Measurements from ENCODE around the gene OCIAD2.
"Not testable (repeated sequence)": the region's sequence is repeated elsewhere in the genome, so short reads cannot be mapped to it uniquely, and the experiment has no call there.

The OCIAD2 gene, protein sequence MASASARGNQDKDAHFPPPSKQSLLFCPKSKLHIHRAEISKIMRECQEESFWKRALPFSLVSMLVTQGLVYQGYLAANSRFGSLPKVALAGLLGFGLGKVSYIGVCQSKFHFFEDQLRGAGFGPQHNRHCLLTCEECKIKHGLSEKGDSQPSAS

DNA sequence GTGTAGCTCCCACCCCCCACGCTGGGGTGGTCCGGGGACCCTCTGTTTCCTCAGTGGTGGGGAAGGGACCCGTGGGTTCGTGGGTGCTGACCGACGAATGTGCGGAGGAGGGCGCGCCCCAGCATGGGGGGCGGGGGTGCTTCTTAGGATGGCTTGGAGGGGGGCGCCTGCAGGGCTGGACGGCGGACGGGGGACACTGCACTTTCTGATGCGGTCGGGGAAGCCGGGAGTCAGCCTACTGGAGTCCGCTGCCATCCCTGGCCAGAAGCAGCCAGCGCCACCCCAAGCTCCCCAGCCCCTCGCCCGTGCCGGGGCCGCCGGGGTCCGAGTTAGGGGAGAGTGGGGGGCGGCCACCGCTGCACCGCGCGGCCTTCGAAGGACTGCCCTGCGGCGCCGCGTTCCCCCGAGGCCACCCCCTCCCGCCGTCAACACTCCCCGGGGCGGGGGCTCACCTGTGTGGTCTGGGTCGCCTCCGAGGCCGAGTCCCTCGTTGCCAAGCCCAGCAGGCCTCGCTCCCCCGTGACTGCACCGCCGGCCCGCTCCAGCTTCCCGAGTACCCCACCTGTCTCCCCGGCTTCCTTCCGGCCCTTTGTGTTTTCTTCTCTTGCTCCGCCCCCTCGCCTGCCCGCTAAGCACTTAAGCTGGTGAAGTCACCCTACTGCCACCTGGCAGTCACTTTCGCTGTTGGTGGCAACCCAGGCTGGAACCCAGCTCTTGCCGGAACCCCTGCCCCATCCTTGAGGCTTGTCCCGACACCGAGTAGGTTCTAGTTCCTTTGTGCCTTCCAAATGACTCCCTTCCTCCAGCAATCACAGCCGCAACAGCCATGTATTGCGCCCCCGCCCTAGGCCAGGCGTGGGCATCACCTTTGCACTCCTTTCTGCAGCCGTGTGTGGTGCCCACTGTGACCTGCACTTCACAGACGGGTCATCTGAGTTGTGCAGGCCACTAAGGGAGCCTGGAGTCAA lies at the start of gene OCIAD2:
OCIAD2 (minus strand) TSS at position 569 of the 968 bp plus-strand sequence. CDS start 2,225 bp downstream, outside the sequence.
- DNase-seq = peak; percentile 99

DNA sequence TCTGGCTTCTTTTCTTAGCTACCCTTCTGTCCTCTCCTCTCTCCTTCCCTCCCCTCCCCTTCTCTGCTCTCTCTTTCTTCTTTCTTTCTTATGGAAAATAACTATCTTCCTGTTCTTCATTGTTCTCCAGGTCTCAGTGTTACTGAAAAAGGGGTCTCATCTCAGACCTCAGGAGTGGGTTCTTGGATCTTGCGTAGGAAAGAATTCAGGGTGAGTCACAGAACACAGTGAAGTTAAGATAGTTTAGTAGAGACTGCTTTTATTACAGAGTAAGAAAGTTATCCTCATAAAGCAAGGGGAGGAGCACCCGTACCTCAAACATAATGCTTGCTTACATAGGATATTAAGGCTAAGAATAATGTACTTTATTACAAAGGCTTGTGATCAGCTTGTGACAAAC lies 47.7 kb upstream of the OCIAD2 start:
- no peak for DNase-seq

DNA sequence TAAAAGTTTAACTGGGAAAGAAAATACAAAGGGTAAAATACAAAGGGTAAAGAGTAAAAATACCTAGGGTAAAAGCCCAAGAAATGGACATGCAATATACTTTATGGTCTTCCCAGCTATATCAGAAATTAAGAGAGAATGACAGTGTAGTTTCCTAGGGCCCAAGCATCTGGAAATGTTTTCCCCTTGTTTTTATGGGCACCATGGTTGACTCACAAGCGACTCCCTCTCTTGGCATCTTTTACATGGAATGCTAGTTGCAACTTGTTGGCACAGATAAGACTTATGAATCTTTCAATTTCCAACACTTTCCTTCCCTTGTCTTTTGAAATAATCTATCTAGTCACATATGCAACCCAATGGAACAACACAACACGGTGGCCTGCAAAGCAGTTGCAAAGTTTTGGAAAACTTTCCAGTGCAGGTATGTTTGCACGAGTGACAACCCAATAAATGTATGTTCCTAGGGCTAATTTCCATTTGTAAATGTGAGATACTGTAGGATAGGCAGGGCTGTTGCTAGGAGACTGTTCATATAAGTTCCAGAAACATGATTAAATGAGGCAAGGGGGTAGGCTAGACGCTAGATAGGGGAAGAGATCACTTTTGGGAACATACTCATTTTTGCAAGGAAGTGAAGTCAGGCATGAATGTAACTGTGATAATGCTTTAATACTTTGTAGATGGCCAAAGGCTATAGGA lies 43.1 kb upstream of the OCIAD2 start:
- no peak for DNase-seq

DNA sequence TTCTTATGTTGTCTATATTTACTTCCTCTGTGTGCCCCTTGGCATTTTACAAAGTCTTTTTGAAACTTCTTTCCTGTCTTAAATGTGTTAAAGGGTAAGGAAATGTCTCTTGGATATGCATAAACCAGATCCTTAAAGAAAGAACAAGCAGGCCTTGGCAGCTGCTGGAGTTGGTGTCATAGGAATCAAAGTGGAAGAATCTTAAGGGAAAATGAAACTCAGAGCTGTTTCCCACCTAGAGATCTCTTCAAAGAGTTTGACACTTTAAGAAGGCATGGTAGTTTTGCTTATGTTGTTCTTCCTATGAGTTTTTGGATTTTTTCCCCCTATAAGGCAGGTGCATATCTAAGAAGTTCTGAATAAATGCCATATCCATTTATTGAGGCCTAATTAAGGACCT lies 42.5 kb upstream of the OCIAD2 start:
- DNase-seq = no peak

DNA sequence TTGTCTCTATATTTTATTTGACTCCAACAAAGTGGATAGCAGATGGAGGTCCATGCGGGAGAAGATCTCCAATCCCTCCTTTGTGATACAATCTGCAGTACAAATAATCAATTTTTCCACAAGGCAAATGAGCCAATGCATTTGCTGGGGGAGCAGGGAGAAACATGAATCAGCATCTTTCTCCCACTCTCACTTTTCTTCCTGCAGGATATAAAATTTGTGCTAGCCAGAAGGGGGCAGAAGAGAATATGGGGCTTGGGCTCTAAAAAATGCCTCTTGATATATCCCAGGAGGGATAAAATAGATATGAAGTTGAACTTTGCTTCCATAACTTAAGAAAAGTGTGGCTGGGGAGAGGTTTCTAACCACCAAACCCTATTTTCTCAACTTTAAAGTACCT lies 41.2 kb upstream of the OCIAD2 start:
- DNase-seq = peak; percentile 43

DNA sequence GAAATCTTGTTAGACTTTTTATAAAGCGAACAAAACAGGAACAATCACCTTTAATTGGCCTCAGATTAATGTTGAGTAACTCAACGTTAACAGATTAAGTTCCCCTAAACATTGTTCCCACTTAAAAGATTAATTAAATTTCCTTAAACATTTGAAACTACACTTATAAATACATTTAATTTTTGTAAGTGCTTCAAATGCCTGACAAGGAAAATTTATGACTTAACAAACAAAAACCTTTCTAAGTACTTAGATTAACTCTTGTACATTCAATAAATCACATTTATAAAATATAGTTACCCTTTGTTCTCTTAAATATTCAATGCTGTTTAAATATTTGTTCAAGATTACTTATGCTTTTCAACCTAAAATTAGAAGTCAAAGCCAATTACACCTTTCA lies 39.4 kb upstream of the OCIAD2 start:
- no peak for DNase-seq

DNA sequence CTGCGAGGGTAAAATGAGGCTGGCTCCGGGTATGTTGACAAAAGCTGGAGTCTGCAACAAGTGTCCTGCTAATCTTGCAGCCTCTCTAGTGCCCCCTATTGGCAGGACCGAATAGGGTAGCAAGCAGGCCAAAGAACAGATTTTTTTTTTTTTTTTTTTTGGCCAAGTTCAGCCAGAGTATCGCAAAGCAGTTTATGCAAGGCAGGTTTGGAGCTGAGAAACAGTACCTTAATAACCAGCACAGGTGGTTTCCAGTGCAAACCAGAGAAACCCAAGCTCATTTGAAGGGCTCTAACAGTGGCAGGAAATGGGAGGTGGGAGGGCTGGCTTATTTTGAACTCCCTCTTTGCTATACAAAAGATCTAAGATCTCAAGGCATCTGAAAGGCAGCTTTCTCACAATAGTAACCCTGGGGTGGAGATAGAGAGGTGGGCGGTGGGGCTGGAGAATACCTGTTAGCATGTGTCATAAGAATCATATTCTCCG lies 38.2 kb upstream of the OCIAD2 start:
- peak; percentile 65 for DNase-seq

DNA sequence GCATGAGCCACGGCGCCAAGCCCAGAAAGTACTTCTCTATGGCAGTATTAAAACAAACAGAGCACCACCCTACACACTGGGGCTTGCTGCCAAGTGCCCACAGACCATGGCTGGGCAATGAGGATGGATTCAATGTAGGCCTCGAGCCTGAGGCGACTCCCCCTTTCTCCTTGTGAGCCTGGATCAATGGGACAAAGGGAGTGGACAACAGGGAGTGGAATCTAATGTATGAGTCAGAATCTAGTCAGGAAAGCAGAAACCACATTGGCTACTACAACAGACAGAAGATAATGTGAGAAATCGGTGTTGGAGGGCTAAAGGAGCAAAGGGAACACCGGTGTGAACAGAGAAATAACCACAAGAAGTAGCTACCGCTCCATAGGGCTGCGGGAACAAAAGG lies 37.7 kb upstream of the OCIAD2 start:
- peak; percentile 48 for DNase-seq

DNA sequence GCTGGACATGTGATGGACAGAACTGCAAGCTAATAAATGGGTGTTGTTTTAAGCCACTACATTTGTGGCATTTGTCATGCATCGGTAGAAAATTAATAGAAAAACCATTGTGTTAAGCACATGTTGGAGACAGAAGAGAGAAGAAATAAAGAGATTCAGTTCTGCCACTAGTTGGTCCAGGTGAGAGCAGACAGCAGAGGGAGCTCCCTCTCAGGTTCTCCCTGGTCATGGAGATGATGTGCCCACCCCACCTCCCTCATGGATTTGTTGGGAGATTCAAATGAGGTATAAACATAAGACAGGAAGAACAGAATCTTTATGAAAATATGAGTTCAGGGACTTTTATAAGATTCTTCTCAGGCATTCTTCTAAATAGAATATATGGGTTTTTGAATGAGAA lies 36.8 kb upstream of the OCIAD2 start:
- DNase-seq = peak; percentile 80

DNA sequence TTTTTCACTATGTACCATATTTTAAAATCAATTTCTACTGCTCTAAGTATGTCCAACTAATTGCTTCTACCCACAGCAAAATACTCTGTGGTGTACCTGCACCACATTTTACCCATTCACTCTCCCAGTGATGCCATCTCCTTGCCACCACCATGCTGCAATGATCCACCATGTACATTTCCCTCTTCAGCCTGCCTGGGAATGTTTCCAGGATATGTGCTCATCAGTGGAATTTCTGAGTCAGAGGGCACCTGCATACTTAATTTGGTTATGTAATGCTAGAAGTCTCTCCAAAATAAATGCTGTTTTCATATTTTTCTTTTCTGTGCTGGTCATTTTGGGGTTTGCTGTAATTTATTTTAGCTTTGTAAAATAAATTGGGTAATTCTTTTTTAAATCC lies 33.2 kb upstream of the OCIAD2 start:
- peak; percentile 76 for DNase-seq

DNA sequence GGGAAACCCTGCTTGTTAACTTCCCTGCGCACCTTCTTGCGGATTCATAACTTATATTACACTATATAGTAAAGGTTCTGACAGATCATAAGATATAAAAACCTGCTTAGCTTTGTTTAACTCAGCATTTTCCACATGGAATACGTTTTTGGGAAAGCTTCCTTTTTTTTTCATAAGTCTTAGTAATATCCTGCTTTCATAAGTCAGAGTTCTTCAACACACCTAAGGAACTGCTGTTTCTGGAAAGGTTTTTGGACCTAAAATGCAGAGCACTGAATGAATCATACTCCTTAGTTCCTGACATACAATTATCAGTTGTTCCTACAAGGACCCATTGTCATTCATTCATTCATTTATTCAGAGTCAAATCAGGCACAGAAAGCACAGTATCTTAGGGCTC lies 32.3 kb upstream of the OCIAD2 start:
- no peak for DNase-seq

DNA sequence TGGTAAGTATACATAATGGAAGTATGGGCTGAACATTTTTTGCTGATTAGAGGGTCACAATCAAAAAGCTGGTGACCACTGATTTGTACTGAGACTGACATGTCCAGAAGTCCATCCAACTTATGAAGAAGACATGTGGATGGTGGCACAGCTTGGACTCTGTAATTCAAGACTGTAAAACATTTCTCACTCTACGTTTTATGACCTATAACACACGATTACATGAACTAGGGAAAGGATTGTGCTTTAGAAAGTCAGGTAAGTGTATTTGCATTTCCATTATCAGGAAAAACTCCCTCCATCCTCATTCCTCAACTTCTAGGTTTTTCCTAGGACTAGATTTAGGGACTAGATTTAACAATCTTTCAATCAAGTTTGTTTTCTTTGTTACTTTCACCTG lies 30.5 kb upstream of the OCIAD2 start:
- no peak for DNase-seq

DNA sequence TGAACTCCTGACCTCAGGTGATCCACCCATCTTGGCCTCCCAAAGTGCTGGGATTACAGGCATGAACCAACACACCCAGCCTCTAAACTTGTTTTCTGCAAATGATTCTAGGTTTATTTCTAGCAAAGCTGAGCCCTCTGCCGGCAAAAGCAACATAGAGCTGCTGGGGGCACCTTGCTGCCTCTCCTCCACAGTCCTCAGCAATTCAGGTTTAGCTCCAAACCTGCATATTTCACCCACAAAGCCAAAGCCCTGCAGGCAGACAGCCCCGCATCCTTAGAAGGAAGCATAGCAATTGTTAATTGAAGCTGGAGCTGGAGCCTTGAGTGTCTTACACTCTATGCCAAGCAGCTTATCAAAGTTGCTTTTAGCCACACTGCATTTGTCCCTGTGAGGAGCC lies 24.9 kb upstream of the OCIAD2 start:
- DNase-seq = no peak

DNA sequence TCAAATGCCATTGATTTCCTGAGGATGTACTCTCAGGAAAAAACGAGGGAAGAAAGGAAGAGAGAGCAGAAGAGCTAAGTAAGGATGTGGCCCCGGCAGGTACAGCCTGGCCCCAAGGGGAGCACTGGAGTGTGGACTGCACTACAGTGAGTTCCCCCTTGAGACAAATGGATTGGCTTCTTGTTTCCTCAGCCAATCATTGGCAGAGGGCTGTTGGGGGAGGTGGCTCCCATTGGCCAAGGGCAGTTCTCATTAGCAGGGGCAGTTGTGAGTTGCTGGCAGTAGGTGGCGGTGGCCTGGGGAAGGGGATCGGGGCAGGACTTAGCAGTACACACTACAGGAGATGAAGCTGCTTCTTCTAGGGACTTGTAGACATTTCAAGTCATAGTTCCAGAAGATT lies 24.1 kb upstream of the OCIAD2 start:
- peak; percentile 21 for DNase-seq

DNA sequence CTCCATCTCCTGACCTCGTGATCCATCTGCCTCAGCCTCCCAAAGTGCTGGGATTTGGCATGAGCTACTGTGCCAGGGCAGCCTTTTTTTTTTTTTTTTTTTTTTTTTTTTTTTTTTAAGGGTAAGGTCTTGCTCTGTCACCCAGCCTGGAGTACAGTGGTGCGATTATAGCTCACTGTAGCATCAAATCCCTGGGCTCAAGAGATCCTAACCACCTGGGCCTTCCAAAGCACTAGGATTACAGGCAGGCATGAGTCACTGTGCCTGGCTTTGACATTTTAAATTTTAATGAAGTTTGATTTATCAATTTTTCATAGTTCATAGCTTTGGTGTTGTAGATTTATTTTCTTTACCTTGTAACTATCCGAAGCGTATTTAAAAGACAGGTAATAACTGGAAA lies 17.8 kb upstream of the OCIAD2 start:
- no peak for DNase-seq

DNA sequence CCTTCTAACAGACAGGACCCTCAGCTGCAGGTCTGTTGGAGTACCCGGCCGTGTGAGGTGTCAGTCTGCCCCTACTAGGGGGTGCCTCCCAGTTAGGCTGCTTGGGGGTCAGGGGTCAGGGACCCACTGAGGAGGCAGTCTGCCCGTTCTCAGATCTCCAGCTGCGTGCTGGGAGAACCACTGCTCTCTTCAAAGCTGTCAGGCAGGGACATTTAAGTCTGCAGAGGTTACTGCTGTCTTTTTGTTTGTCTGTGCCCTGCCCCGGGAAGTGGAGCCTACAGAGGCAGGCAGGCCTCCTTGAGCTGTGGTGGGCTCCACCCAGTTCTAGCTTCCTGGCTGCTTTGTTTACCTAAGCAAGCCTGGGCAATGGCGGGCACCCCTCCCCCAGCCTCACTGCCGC lies 16.5 kb upstream of the OCIAD2 start:
- not testable (repeated sequence) for DNase-seq

DNA sequence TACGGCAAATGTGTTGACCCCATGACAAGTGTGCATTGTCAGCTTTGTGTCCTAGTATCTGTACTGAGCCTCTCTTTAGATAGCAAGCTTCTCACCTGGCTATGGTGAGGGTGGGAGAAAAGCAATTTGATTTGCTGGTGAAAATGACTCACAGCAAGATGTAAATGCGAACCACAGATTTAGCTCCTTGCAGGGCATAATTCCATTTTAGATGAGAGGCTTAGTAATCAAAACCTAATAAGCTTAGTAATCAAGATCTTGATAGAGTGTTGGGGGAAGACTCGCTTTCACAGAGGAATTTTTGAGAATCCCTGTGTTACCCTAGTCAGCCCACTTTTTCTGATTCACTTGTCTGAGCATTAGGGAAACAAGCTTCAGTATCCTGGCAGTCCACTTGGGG lies 7.7 kb upstream of the OCIAD2 start:
- no peak for DNase-seq

DNA sequence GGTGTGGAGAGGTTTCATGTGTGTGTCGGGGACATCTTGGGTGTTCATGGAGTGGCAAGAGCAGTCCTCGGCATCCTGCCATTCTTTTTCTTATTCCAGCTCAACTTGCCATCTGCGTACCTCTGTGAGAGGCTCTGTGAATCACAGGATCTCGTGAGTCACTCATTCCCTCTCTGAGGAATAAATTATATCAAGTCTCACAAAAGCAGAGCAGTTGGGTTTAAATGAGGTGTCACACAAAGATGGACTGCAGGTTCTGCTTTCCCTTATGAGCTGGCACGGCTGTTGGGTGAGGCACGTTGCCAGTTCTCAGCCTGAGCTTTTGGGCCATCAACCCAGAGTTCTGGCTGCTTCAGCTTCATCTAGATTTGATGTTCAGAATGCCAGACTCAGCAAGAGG lies 6.8 kb upstream of the OCIAD2 start:
- DNase-seq = no peak

DNA sequence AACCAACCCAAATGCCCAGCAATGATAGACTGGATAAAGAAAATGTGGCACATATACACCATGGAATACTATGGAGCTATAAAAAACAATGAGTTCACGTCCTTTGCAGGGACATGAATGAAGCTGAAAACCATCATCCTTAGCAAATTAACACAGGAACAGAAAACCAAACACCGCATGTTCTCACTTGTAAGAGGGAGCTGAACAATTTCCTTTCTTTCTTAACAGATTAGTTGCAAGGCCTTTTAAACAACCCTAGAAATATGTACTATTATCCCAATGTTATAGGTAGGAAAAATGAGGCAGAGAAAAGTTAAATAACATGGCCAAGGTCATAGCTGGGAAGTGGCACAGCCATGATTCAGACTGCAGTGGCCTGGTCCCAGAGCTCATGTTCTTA lies 5.8 kb upstream of the OCIAD2 start:
- no peak for DNase-seq

DNA sequence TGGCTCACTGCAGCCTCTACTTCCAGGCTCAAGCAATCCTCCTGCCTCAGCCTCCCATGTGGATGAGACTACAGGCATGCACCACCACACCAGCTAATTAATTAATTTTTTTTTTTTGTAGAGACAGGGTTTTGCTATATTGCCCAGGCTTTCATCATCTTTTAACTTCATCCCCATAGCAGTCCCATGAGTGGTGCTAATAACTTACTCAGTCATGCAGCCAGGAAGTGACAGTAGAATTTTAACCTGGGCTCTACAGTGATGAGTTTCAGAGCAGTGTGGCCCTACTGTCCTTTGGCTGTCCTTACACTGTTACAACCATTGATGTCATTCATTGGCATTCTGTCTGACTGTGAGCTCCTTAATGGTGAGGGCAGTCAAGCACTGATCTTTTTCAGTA lies 3.9 kb upstream of the OCIAD2 start:
- DNase-seq = peak; percentile 23

DNA sequence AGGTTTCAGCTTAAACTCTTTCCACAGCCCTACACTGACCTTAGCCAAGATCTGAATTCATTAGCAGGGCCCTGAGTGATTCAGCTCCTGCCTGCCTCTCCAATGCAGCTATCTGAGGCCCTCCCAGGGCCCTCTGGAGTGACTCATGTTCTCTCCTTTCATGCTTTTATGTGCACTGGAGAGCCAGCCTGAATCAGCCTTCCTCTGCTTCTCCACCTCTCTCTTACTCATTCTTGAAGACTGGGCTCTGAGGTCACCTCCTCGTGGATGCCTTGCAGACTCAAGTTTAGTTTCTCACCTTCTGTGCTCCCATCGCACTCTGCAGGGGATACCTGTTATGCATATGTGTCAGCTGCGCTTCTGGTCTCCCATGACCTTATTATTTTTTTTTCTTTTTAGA lies 3.1 kb upstream of the OCIAD2 start:
- DNase-seq = peak; percentile 92

DNA sequence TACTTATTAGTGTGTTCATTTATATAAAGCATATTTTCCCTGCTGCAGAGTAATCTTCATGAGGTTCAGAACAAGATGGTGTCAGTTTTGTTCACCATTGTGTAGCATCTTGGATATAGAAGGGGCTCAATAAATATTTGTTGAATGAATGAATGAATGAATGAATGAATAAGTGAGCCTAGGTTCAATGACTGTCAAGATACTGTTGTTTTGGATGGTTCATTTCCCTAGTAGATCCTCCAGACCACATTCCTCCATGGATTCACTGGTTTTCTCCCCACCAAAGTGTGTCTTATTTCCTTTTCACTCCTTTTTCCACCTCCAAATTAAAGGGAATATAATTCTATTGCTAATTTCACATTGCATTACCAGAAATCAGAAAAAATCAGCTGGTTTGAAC lies 2.1 kb upstream of the OCIAD2 start:
- no peak for DNase-seq

DNA sequence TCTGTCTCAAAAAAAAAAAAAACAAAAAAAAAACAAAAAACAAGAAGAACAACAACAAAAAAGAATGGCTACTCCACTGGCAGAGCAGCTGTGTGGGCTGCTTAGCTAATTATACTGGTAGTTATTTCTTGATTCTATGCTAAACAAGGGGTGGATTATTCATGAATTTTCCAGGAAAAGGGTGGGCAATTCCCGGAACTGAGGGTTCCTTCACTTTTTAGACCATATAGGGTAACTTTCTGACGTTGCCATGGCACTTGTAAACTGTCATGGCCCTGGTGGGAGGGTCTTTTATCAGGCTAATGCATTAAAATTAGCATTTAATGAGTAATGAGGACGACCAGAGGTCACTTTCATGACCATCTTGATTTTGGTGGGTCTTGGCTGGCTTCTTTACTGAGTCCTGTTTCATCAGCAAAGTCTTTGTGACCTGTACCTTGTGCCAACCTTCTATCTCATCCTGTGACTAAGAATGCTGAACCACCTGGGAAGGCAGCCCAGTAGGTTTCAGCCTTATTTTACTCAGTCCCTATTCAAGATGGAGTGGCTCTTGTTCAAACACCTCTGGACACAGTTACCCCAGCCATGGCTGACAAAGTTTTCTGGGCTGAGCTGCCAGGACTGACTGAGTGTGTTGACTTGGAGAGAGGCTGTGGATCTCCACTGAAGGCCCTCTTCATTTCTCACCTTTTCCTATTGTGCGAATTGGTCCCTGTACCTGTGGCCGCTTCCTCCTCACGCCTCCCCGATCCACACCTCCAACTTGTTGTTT lies 1.3 kb upstream of the OCIAD2 start:
- no peak for DNase-seq
